GM13977 (cell line): Measurements from ENCODE around the gene CBLC.

ENCODE experiments used
- DNase-seq: peaks from one replicate; pipeline ENCODE4 v3.0.0; 2012; ENCODE audit warnings: low spot score
- in situ Hi-C: fragments of 300-500 bp; cut with MboI; formaldehyde crosslinking; loops from one replicate; pipeline ENCODE4 v1.12.0; 2022; ENCODE audit warnings: low sequenced_read_pairs, low pct_unique_long_range_greater_than_20kb, mixed read lengths, inconsistent platforms; ENCODE audit not compliant: unreplicated experiment
- TF ChIP-seq, protein P1 (sequence below): IDR thresholded peaks from 2 replicates; pipeline ENCODE4 v1.5.1; 2012; ENCODE audit warnings: mild to moderate bottlenecking, control low read depth; ENCODE audit not compliant: insufficient read depth; ENCODE audit errors: extremely low read depth, missing control alignments

CBLC gene

GRCh38 chr19:44807162-44807561 lies 29.5 kb downstream of the CBLC start:
- DNase-seq: peak; percentile 22
- TF ChIP-seq, protein P1, sequence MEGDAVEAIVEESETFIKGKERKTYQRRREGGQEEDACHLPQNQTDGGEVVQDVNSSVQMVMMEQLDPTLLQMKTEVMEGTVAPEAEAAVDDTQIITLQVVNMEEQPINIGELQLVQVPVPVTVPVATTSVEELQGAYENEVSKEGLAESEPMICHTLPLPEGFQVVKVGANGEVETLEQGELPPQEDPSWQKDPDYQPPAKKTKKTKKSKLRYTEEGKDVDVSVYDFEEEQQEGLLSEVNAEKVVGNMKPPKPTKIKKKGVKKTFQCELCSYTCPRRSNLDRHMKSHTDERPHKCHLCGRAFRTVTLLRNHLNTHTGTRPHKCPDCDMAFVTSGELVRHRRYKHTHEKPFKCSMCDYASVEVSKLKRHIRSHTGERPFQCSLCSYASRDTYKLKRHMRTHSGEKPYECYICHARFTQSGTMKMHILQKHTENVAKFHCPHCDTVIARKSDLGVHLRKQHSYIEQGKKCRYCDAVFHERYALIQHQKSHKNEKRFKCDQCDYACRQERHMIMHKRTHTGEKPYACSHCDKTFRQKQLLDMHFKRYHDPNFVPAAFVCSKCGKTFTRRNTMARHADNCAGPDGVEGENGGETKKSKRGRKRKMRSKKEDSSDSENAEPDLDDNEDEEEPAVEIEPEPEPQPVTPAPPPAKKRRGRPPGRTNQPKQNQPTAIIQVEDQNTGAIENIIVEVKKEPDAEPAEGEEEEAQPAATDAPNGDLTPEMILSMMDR: no peak
- in situ Hi-C loops: no loop called here

DNA sequence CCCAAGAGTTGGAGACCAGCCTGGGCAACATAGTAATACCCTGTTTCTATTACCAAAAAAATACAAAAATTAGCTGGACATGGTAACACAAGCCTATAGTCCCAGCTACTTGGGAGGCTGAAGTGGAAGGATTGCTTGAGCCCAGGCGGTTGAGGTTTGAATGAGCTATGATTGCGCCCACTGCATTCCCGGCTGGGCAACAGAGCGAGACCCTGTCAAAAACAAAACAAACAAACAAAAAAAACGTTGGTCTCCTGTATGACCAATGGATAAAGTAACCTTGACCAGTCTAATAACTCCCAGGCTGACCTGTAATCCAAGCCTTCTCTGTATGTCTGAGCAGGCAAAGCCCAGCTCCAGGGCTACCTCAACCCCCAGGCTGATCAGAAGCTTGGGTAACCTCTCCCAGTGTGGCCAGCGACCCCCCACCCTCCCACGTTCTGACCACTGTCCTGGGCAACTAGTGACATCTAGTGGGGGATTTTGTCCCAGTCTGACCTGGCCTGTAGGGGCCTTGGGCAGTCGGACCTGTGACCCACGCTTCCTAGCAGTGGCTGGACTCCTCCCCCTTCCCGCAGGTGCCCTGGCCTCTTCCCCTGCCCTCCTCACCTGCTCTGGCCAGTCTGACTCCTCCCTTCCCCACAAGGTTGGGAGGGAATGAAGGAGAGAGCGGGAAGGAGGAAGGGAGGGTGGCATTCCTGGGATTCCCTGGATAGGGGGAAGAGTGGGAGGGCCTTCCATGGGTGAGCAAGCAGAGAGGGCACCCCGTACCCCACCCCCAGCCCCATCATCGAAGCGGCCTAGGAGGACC lies 30.2 kb downstream of the CBLC start:
- peak; percentile 66 for DNase-seq
- TF ChIP-seq, protein P1: peak; percentile 47
- in situ Hi-C loops: no loop called here

DNA sequence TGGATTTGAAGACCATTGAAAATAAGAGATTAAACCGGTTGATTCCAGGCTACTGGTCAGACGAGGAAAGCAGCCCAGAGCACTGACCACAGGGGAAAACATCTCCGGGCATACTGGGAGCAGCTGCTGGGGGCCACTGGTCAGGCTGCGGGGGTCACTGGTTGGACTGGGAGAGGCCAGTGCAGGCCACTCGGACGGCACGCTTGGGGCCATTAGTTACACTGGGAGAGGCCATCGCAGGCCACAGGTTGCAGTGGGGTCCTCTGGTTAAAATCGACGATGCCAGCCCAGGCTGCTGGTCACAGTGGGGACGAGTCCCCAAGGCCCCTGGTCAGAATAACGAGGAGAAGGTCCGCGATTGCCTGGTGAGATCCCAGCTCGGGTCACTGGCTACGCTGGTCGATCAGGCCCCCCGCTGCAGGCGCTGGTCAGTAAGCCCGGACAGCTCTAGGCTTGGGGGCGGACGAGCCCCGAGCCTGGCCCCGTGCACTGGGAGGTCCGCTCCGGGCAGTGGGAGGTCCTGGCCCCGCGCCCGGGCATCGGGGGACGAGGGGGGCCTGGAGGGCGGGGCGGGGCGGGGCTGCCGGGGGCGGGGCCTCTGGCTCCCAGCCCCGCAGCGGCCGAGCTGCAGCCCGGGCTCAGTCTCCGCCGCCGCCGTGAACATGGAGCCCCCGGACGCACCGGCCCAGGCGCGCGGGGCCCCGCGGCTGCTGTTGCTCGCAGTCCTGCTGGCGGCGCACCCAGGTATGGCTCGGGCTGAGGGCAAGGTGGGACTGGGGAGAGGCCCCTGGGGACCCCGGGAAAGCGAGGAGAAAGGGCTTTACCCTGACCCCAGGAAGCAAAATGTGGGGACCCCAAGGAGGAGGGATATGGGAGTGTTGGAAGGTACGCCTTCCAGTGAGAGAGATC lies 31.0 kb downstream of the CBLC start, which contains the start of gene BCAM:
TSS of gene BCAM (plus strand) at position 641 of the 909 bp plus-strand sequence. CDS start at position 663, 22 bp downstream.
- in situ Hi-C loops: no loop called here
- DNase-seq: peak; percentile 72
- TF ChIP-seq, protein P1: no peak

GRCh38 chr19:44809577-44810233 lies 32.0 kb downstream of the CBLC start:
- in situ Hi-C loops: no loop called here
- TF ChIP-seq, protein P1: no peak
- DNase-seq: peak; percentile 39

GRCh38 chr19:44810234-44811121 lies 32.8 kb downstream of the CBLC start:
- TF ChIP-seq, protein P1: no peak
- no peak for DNase-seq
- in situ Hi-C loops: no loop called here
